ENCODE measurements around the gene ZNF813.

GRCh38 chr19:53509845-53510244 lies 42.3 kb downstream of the ZNF813 start:
- TF ChIP-seq CTCF (IDR thresholded peaks at IDR 0.05) (no peak), POLR2A (IDR thresholded peaks at IDR 0.05) (no peak), EP300 (IDR thresholded peaks at IDR 0.05) (no peak), POLR2AphosphoS5 (IDR thresholded peaks at IDR 0.05) (no peak)
